ENCODE measurements around the gene KRT25.

Gene KRT25
- total RNA-seq, result 0 reads per million in 9 experiments

- no peak for DNase-seq
- peaks cover 38 to 54% of the 10 kb centered on the region in 2 donors for H3K27me3 Mint-ChIP-seq
- H3K9me3 Mint-ChIP-seq, result peaks cover 9 to 17% of the 10 kb centered on the region in 2 donors
- H3K36me3 Mint-ChIP-seq (ENCODE audit: insufficient read depth), result no peaks in the 10 kb centered on the region
- no peak for ATAC-seq (replicated peaks)
- no peak within 1 kb of the TSS for H3K27ac Mint-ChIP-seq
- H3K4me1 Mint-ChIP-seq (ENCODE audit: low read depth in 2 of 2), result no peaks in the 10 kb centered on the region
- H3K4me3 Mint-ChIP-seq, result no peak within 1 kb of the TSS
These were observed at the start of gene KRT25 for GRCh38 chr17:40755231-40755630. Gene KRT25 (minus strand): TSS chr17:40755331. CDS start chr17:40755271, 60 bp downstream.

- peak; percentile 66 to 72 (median 67) for DNase-seq
- H3K4me1 Mint-ChIP-seq (ENCODE audit: low read depth in 2 of 2), result peaks cover 3% of the 10 kb centered on the region in 2 donors
- H3K27me3 Mint-ChIP-seq, result peaks cover 48 to 50% of the 10 kb centered on the region in 2 donors
- no peaks in the 10 kb centered on the region for H3K36me3 Mint-ChIP-seq (ENCODE audit: insufficient read depth)
- no peak overlapping the region for H3K4me3 Mint-ChIP-seq
- no peaks in the 10 kb centered on the region for H3K9me3 Mint-ChIP-seq
- no peak overlapping the region for H3K27ac Mint-ChIP-seq
- peak; percentile 89 for ATAC-seq (replicated peaks)
These were observed 48.5 kb upstream of the KRT25 start for GRCh38 chr17:40803617-40804082.

- Mint-ChIP-seq H3K27ac (no peak overlapping the region), H3K9me3 (no peaks in the 10 kb centered on the region), H3K4me3 (no peak overlapping the region), H3K36me3 (ENCODE audit: insufficient read depth) (no peaks in the 10 kb centered on the region), H3K4me1 (ENCODE audit: low read depth in 2 of 2) (peaks cover 3% of the 10 kb centered on the region in 2 donors), H3K27me3 (peaks cover 34 to 37% of the 10 kb centered on the region in 2 donors)
- DNase-seq (no peak), ATAC-seq (replicated peaks) (no peak)
These were observed 46.0 kb upstream of the KRT25 start for GRCh38 chr17:40801157-40801556.

GRCh38 chr17:40800381-40800780 lies 45.2 kb upstream of the KRT25 start:
- H3K27me3 Mint-ChIP-seq, result peaks cover 34 to 37% of the 10 kb centered on the region in 2 donors
- H3K4me1 Mint-ChIP-seq (ENCODE audit: low read depth in 2 of 2), result peaks cover 3% of the 10 kb centered on the region in 2 donors
- no peaks in the 10 kb centered on the region for H3K9me3 Mint-ChIP-seq
- DNase-seq (no peak), ATAC-seq (replicated peaks) (no peak)
- H3K36me3 Mint-ChIP-seq (ENCODE audit: insufficient read depth), result no peaks in the 10 kb centered on the region
- H3K4me3 Mint-ChIP-seq, result no peak overlapping the region
- H3K27ac Mint-ChIP-seq, result no peak overlapping the region

- H3K27ac Mint-ChIP-seq, result no peak within 1 kb of the TSS
- peaks cover 3% of the 10 kb centered on the region in 2 donors for H3K4me1 Mint-ChIP-seq (ENCODE audit: low read depth in 2 of 2)
- H3K4me3 Mint-ChIP-seq, result no peak within 1 kb of the TSS
- ATAC-seq (replicated peaks), result no peak
- no peak for DNase-seq
- no peaks in the 10 kb centered on the region for H3K36me3 Mint-ChIP-seq (ENCODE audit: insufficient read depth)
- peaks cover 33 to 37% of the 10 kb centered on the region in 2 donors for H3K27me3 Mint-ChIP-seq
- H3K9me3 Mint-ChIP-seq, result no peaks in the 10 kb centered on the region
These were observed 44.7 kb upstream of the KRT25 start, which contains the start of gene KRT28 for GRCh38 chr17:40799859-40800258. Gene KRT28 (minus strand): TSS chr17:40799959. CDS start chr17:40799893, 66 bp downstream.

- no peak for DNase-seq
- Mint-ChIP-seq H3K27ac (no peak overlapping the region), H3K4me3 (no peak overlapping the region), H3K4me1 (ENCODE audit: low read depth in 2 of 2) (no peaks in the 10 kb centered on the region), H3K27me3 (peaks cover 43 to 46% of the 10 kb centered on the region in 2 donors), H3K36me3 (ENCODE audit: insufficient read depth) (no peaks in the 10 kb centered on the region), H3K9me3 (no peaks in the 10 kb centered on the region)
- no peak for ATAC-seq (replicated peaks)
These were observed 41.7 kb upstream of the KRT25 start for GRCh38 chr17:40796846-40797245.

GRCh38 chr17:40795019-40795667 lies 40.0 kb upstream of the KRT25 start:
- Mint-ChIP-seq H3K4me3 (no peak overlapping the region), H3K4me1 (ENCODE audit: low read depth in 2 of 2) (no peaks in the 10 kb centered on the region), H3K9me3 (no peaks in the 10 kb centered on the region), H3K27ac (no peak overlapping the region), H3K36me3 (ENCODE audit: insufficient read depth) (no peaks in the 10 kb centered on the region), H3K27me3 (peaks cover 43 to 46% of the 10 kb centered on the region in 2 donors)
- ATAC-seq (replicated peaks), result no peak
- no peak for DNase-seq

GRCh38 chr17:40794466-40794865 lies 39.3 kb upstream of the KRT25 start:
- no peak for ATAC-seq (replicated peaks)
- no peaks in the 10 kb centered on the region for H3K9me3 Mint-ChIP-seq
- H3K27ac Mint-ChIP-seq, result no peak overlapping the region
- no peaks in the 10 kb centered on the region for H3K4me1 Mint-ChIP-seq (ENCODE audit: low read depth in 2 of 2)
- no peaks in the 10 kb centered on the region for H3K36me3 Mint-ChIP-seq (ENCODE audit: insufficient read depth)
- no peak overlapping the region for H3K4me3 Mint-ChIP-seq
- H3K27me3 Mint-ChIP-seq, result peaks cover 41 to 46% of the 10 kb centered on the region in 2 donors
- no peak for DNase-seq

- no peak overlapping the region for H3K4me3 Mint-ChIP-seq
- DNase-seq, result no peak
- H3K27ac Mint-ChIP-seq, result no peak overlapping the region
- no peaks in the 10 kb centered on the region for H3K4me1 Mint-ChIP-seq (ENCODE audit: low read depth in 2 of 2)
- no peak for ATAC-seq (replicated peaks)
- peaks cover 37 to 46% of the 10 kb centered on the region in 2 donors for H3K27me3 Mint-ChIP-seq
- H3K9me3 Mint-ChIP-seq, result no peaks in the 10 kb centered on the region
- no peaks in the 10 kb centered on the region for H3K36me3 Mint-ChIP-seq (ENCODE audit: insufficient read depth)
These were observed 38.7 kb upstream of the KRT25 start for GRCh38 chr17:40793832-40794231.

- H3K4me1 Mint-ChIP-seq (ENCODE audit: low read depth in 2 of 2), result no peaks in the 10 kb centered on the region
- H3K9me3 Mint-ChIP-seq, result no peaks in the 10 kb centered on the region
- no peak overlapping the region for H3K27ac Mint-ChIP-seq
These were observed 36.8 kb upstream of the KRT25 start for GRCh38 chr17:40791787-40792436.

GRCh38 chr17:40791111-40791510 lies 36.0 kb upstream of the KRT25 start:
- ATAC-seq (replicated peaks), result no peak
- no peak overlapping the region for H3K4me3 Mint-ChIP-seq

More at GRCh38 chr17:40791787-40792436, 36.8 kb upstream of the KRT25 start:
- Mint-ChIP-seq H3K27me3 (peaks cover 39 to 43% of the 10 kb centered on the region in 2 donors), H3K36me3 (ENCODE audit: insufficient read depth) (peaks cover 4% of the 10 kb centered on the region), H3K4me3 (no peak overlapping the region)
- DNase-seq (no peak), ATAC-seq (replicated peaks) (no peak)

GRCh38 chr17:40782450-40782849 lies 27.3 kb upstream of the KRT25 start, which contains the start of gene KRT27:
Gene KRT27 (minus strand): TSS chr17:40782550. CDS start chr17:40782493, 57 bp downstream.
- no peaks in the 10 kb centered on the region for H3K4me1 Mint-ChIP-seq (ENCODE audit: low read depth in 2 of 2)
- no peak within 1 kb of the TSS for H3K4me3 Mint-ChIP-seq
- H3K27ac Mint-ChIP-seq, result no peak within 1 kb of the TSS
- ATAC-seq (replicated peaks) (no peak), DNase-seq (no peak)
- no peaks in the 10 kb centered on the region for H3K9me3 Mint-ChIP-seq
- H3K36me3 Mint-ChIP-seq (ENCODE audit: insufficient read depth), result no peaks in the 10 kb centered on the region
- H3K27me3 Mint-ChIP-seq, result peaks cover 60 to 73% of the 10 kb centered on the region in 2 donors

More at GRCh38 chr17:40791111-40791510, 36.0 kb upstream of the KRT25 start:
- H3K36me3 Mint-ChIP-seq (ENCODE audit: insufficient read depth), result peaks cover 4% of the 10 kb centered on the region
- H3K27me3 Mint-ChIP-seq, result peaks cover 31 to 36% of the 10 kb centered on the region in 2 donors
- no peaks in the 10 kb centered on the region for H3K4me1 Mint-ChIP-seq (ENCODE audit: low read depth in 2 of 2)
- DNase-seq, result no peak
- H3K9me3 Mint-ChIP-seq, result no peaks in the 10 kb centered on the region
- no peak overlapping the region for H3K27ac Mint-ChIP-seq

GRCh38 chr17:40779181-40779909 lies 24.2 kb upstream of the KRT25 start:
- Mint-ChIP-seq H3K27ac (no peak overlapping the region), H3K27me3 (peaks cover 73 to 92% of the 10 kb centered on the region in 2 donors), H3K4me3 (no peak overlapping the region), H3K36me3 (ENCODE audit: insufficient read depth) (no peaks in the 10 kb centered on the region), H3K4me1 (ENCODE audit: low read depth in 2 of 2) (no peaks in the 10 kb centered on the region), H3K9me3 (no peaks in the 10 kb centered on the region)
- DNase-seq (no peak), ATAC-seq (replicated peaks) (no peak)

Measured in effector memory CD8-positive, alpha-beta T cell (primary cell).